GM18508 (cell line): ENCODE data around the gene LMO7.
"Not testable (repeated sequence)": the region's sequence is repeated elsewhere in the genome, so short reads cannot be mapped to it uniquely, and the experiment has no call there.

ENCODE experiments used
- ATAC-seq: cut with Tn5 transposase; IDR thresholded peaks from one replicate; pipeline ENCODE4 v1.9.1; 2021; ENCODE audit warnings: moderate number of reproducible peaks; ENCODE audit not compliant: insufficient read depth, unreplicated experiment

The LMO7 gene

DNA sequence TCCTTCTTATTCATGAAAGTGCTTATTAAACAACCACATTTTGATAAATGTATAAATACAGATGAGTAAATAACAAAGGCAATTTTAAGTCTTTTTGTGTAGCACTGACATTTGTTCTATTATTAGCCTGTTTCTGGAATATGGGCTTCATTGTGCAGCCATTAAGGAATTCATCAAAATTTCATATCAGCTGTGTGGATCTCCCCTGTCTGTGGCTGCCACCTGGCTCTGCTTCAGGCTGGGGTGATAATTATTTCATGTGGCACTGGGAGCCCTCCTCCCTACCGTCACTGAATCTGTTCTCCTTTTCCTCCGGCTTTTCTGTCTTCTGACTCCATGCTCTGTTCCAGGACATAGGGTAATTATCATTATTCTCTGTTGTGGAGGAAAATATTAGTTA lies 57.1 kb downstream of the LMO7 start:
- no peak for ATAC-seq

DNA sequence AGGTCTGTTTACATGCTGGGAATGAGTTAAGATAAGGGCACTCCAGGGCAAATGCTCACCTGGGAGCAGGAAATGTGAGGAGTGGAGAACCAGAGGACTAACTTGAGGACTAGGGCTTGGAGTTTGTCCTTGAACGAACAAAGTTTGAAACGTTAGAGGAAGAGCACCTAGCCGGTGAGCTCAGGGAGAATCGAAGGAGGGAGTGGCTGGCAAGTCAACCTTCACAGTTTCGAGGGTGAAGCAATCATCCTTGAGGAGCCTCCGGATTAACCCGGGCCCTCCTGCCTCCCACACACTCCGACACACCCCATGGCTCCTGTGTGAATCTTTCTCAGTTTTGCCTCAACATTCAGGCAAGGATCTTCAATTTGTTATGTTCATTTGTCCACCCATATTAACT lies 58.6 kb downstream of the LMO7 start:
- ATAC-seq = no peak

GRCh38 chr13:75695908-75696307 lies 59.8 kb downstream of the LMO7 start:
- not testable (repeated sequence) for ATAC-seq

GRCh38 chr13:75699062-75699461 lies 62.9 kb downstream of the LMO7 start:
- no peak for ATAC-seq

- not testable (repeated sequence) for ATAC-seq
These were observed 63.6 kb downstream of the LMO7 start for GRCh38 chr13:75699717-75700116.

DNA sequence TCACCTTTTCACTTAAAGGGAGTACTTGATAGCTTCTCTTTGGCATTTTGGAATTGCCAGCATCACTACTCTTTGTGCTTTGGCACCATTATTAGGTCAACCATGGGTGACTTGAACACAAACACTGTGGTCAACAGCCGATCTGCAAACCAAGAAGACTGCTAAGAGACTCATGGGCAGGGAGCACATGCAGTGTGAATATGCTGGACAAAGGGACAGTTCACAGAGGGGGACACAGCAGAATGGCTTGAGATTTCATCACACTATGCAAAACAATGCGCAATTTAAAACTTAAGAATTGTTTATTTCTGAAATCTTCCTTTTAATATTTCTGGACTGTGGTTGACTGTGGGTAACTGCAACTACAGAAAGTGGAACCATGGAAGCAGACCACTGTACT lies 64.4 kb downstream of the LMO7 start:
- no peak for ATAC-seq

DNA sequence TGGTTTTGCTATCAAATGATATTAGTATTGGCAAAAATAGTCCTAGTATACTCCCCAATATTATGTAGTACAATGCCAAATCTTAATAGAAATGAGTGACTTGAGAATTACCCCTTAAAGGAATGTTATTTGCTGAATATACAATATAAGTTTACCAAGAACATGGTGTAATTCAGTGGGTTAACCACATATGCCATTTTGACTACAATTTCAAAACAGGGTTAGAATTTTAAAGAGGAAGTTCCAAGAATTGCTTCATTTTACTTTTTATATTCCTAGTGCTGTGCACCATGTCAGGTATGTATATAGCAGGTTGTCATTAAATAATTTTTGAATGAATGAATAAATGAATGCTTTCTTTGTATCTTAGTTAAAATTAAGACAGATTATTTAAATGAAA lies 66.3 kb downstream of the LMO7 start:
- no peak for ATAC-seq

DNA sequence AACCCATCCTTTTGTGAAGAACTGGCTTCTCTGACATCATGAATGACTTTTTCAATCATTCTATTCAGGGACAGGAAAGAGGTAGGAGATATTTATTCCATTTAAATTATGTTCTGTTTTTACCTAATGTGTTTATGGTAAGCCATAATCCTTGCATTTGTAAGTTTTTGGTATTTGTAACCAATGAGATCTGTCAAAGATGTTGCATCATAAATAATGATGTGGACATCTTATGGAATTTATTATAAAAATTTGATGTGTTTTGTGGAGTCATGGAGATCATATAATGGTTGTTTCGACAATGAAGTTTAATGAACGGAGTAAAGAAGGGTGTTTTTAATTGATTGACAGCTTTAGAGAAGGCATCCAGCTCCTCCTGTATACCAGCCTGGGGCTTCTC lies 67.6 kb downstream of the LMO7 start:
- no peak for ATAC-seq

DNA sequence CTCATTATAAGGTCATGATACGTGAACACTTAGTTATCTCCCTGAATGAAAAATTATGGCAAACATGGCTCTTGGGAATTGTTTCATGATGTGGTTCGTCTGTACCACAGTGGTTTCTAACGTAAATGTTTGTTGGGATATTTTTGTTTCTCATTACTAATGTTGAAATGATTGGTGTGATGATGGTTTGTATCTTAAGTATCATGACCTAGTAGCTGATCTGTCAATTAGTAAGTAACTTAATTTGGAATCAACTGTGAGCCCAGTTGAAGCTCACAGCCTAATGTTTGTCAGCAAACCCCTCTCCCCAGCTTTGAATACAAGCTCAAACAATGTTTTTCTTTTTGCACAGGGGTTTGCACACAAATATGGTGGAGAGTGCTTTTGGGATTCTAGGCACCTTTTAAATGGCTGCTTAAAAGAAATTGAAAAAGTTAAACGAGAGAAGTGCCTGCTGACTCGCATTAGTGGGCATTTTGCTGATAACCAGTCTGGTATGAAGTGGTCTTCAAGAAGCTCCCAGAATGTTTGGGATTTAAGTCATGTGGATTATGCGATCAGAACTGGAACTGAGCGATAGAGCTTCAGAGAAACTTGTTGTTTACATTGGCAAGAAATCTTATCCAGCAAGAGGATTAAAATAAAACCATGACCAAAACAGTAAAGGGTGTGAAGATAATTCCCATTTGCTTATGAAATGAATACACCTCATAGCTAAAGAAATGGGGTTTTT lies 68.2 kb downstream of the LMO7 start:
- ATAC-seq = no peak

DNA sequence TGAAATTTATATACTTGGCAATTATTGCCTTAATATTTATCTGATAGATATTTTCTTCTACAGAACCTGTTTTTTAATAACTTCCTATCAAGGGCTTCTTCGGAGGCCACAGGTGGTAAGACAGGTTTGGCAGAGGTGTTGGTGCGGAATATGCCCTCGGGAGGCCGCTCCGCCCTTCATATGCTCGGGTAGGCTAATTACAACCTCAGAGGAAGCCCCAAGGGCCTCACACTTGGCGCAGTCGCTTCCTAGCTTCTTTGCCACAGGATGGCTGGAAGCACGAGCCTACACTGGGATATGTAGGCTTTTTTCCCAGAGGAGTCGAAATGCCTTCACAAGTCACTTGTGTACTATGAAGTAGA lies 68.8 kb downstream of the LMO7 start:
- ATAC-seq = no peak

GRCh38 chr13:75705395-75705794 lies 69.3 kb downstream of the LMO7 start:
- no peak for ATAC-seq

GRCh38 chr13:75705908-75706307 lies 69.8 kb downstream of the LMO7 start:
- ATAC-seq = no peak

GRCh38 chr13:75713852-75714251 lies 77.7 kb downstream of the LMO7 start:
- ATAC-seq = no peak

GRCh38 chr13:75715601-75716523 lies 79.7 kb downstream of the LMO7 start:
- peak; percentile 94 for ATAC-seq

DNA sequence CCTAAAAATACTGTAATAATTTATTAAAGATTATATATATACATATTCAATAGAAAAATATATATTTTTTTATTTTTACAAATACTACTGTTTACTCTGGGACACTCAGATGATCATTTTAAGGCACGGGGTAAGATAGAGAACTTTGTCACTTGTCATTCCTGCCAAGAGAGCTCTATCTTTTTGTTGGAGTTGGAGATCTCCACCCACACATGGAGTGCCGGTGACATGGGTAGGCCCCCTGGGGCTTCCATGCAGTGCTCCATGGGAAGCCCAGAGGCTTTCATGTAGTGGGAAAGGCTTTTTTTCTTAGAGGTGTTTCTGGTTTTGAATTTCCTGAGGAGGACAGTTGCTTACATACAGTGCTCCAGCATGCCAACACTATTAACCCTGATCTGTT lies 81.4 kb downstream of the LMO7 start:
- ATAC-seq = no peak

GRCh38 chr13:75721307-75721706 lies 85.2 kb downstream of the LMO7 start:
- ATAC-seq = no peak

- no peak for ATAC-seq
These were observed 87.8 kb downstream of the LMO7 start for GRCh38 chr13:75723901-75724300.

- no peak for ATAC-seq
These were observed 88.8 kb downstream of the LMO7 start for GRCh38 chr13:75724752-75725517.

DNA sequence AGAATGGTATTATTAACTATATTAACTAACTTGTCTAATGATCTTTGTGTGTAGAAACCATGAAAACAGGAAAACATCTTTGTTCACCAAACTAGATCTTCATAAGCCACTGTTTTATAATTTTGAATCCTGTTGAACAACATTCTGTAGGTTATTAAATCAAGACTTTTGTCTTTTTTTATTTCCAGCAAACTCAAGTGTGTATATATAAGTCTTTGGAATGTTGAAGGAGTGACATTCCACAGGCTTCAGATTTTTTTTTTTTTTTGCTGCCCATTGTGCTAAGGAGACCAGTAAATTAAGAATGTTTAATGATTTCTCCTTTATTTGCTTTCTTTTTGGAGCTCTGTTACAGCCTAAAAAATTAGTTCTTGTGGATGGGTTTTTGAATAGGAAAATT lies 89.6 kb downstream of the LMO7 start:
- ATAC-seq = no peak

- no peak for ATAC-seq
These were observed 90.2 kb downstream of the LMO7 start for GRCh38 chr13:75726306-75726705.

- ATAC-seq = not testable (repeated sequence)
These were observed 97.0 kb downstream of the LMO7 start for GRCh38 chr13:75733113-75733512.
